Measurements from ENCODE around the gene SPRY1. TPM values are rescaled to one million over a fixed set of nuclear protein-coding genes. Genes with fewer than 3 reads are reported as not detected.

SPRY1 gene
- total RNA-seq, 4 donors from 2014 or later, result 34.8 to 198 (median 170) TPM

- Histone ChIP-seq H3K27ac (peak overlapping the region; percentile 30 to 68), H3K9me3 (no peaks in the 10 kb centered on the region), H3K36me3 (no peaks in the 10 kb centered on the region), H3K4me1 (no peaks in the 10 kb centered on the region), H3K27me3 (no peaks in the 10 kb centered on the region), H3K4me3 (no peak overlapping the region)
- TF ChIP-seq POLR2A (IDR thresholded peaks at IDR 0.05) (no peak), CTCF (IDR thresholded peaks at IDR 0.05) (no peak)
- no peak for DNase-seq
- intact Hi-C loops (cut with DNase I; ENCODE audit: low total_unique reads), result no loop called here
These were observed 15.5 kb downstream of the SPRY1 start for GRCh38 chr4:123412091-123412505.

GRCh38 chr4:123412700-123413512, 16.3 kb downstream of the SPRY1 start:
- intact Hi-C loops (cut with DNase I; ENCODE audit: low total_unique reads), result no loop called here
- Histone ChIP-seq H3K4me1 (no peaks in the 10 kb centered on the region), H3K36me3 (no peaks in the 10 kb centered on the region), H3K27ac (peak overlapping the region; percentile 30 to 68), H3K4me3 (no peak overlapping the region), H3K9me3 (no peaks in the 10 kb centered on the region), H3K27me3 (no peaks in the 10 kb centered on the region)
- no peak for TF ChIP-seq CTCF (IDR thresholded peaks at IDR 0.05)
- no peak for TF ChIP-seq POLR2A (IDR thresholded peaks at IDR 0.05)
- DNase-seq, result peak; percentile 38 to 62

- no peaks in the 10 kb centered on the region for H3K36me3 ChIP-seq
- H3K9me3 ChIP-seq, result no peaks in the 10 kb centered on the region
- no peak overlapping the region for H3K27ac ChIP-seq
- intact Hi-C loops (cut with DNase I; ENCODE audit: low total_unique reads), result no loop called here
- DNase-seq, result no peak
- no peak for TF ChIP-seq POLR2A (IDR thresholded peaks at IDR 0.05)
- TF ChIP-seq CTCF (IDR thresholded peaks at IDR 0.05), result no peak
- no peak overlapping the region for H3K4me3 ChIP-seq
- H3K27me3 ChIP-seq, result no peaks in the 10 kb centered on the region
- H3K4me1 ChIP-seq, result no peaks in the 10 kb centered on the region
These were observed 19.0 kb downstream of the SPRY1 start for GRCh38 chr4:123415576-123415975.

- Histone ChIP-seq H3K4me3 (no peak overlapping the region), H3K27ac (no peak overlapping the region), H3K27me3 (no peaks in the 10 kb centered on the region), H3K9me3 (no peaks in the 10 kb centered on the region), H3K36me3 (no peaks in the 10 kb centered on the region), H3K4me1 (peaks cover 0 to under 1% of the 10 kb centered on the region in 2 donors)
- no peak for TF ChIP-seq POLR2A (IDR thresholded peaks at IDR 0.05)
- TF ChIP-seq CTCF (IDR thresholded peaks at IDR 0.05), result no peak
- intact Hi-C loops (cut with DNase I; ENCODE audit: low total_unique reads), result no loop called here
- DNase-seq, result no peak
These were observed 19.4 kb downstream of the SPRY1 start for GRCh38 chr4:123415977-123416376.

- TF ChIP-seq CTCF (IDR thresholded peaks at IDR 0.05) (no peak), POLR2A (IDR thresholded peaks at IDR 0.05) (no peak)
- Histone ChIP-seq H3K4me1 (peaks cover 0 to 4% of the 10 kb centered on the region in 2 donors), H3K27ac (peak overlapping the region; percentile 19 to 40), H3K9me3 (no peaks in the 10 kb centered on the region), H3K27me3 (no peaks in the 10 kb centered on the region), H3K36me3 (no peaks in the 10 kb centered on the region), H3K4me3 (no peak overlapping the region)
- intact Hi-C loops (cut with DNase I; ENCODE audit: low total_unique reads), result no loop called here
- no peak for DNase-seq
These were observed 21.2 kb downstream of the SPRY1 start for GRCh38 chr4:123417813-123418212.

Measured in uterus (tissue), 4 donors.